Measurements from ENCODE around the gene THBD. TPM values are rescaled to one million over a fixed set of nuclear protein-coding genes. Genes with fewer than 3 reads are reported as not detected.

Gene THBD
- total and polyA plus RNA-seq, 2 experiments from 2014 or later, result 5.9 to 15.6 TPM

- no peaks in the 10 kb centered on the region for H3K9me3 ChIP-seq (ENCODE audit: low read depth)
- TF ChIP-seq EZH2 (IDR thresholded peaks at IDR 0.05; ENCODE audit: insufficient read depth, poor library complexity, severe bottlenecking), result no peak
- TF ChIP-seq EZH2phosphoT487 (IDR thresholded peaks at IDR 0.05; ENCODE audit: insufficient read depth, low read depth), result no peak
- no peaks in the 10 kb centered on the region for H4K20me1 ChIP-seq (ENCODE audit: insufficient read depth)
- no peak overlapping the region for H2AFZ ChIP-seq
- no peaks in the 10 kb centered on the region for H3K27me3 ChIP-seq (replicated peaks; ENCODE audit: insufficient read depth)
- no peaks in the 10 kb centered on the region for H3K79me2 ChIP-seq (ENCODE audit: insufficient read depth)
- H3K9me2 ChIP-seq (ENCODE audit: insufficient read depth), result no peaks in the 10 kb centered on the region
- no peaks in the 10 kb centered on the region for H3F3A ChIP-seq (ENCODE audit: insufficient read depth)
- 46 to 55% methylated on average over 2 of the region's 2 CpGs for WGBS, 2 experiments (ENCODE audit: low coverage in 1 of 2, low lambda C conversion rate in 2 of 2, missing lambda C conversion rate in 2 of 2)
- no peaks in the 10 kb centered on the region for H3K36me3 ChIP-seq (ENCODE audit: low read depth)
- no peak overlapping the region for H3K27ac ChIP-seq
- H3K4me1 ChIP-seq (ENCODE audit: insufficient read depth), result no peaks in the 10 kb centered on the region
- H3K4me3 ChIP-seq, result no peak overlapping the region
- no peak overlapping the region for H3K4me2 ChIP-seq (ENCODE audit: unreplicated experiment)
- in situ Hi-C loops (cut with MboI), result loop anchor here (25.0 kb wide), 1 partner anchor 168 kb away; no protein-coding TSS in a partner anchor
- DNase-seq, result no peak
- H3K9ac ChIP-seq, result no peak overlapping the region
Measured at GRCh38 chr20:23069108-23069507, 19.6 kb upstream of the THBD start.

- no peaks in the 10 kb centered on the region for H4K20me1 ChIP-seq (ENCODE audit: insufficient read depth)
- TF ChIP-seq EZH2 (IDR thresholded peaks at IDR 0.05; ENCODE audit: insufficient read depth, poor library complexity, severe bottlenecking) (no peak), EZH2phosphoT487 (IDR thresholded peaks at IDR 0.05; ENCODE audit: insufficient read depth, low read depth) (no peak)
- H3K79me2 ChIP-seq (ENCODE audit: insufficient read depth), result no peaks in the 10 kb centered on the region
- in situ Hi-C loops (cut with MboI), result loop anchor here (25.0 kb wide), 1 partner anchor 169 kb away; no protein-coding TSS in a partner anchor
- no peak for DNase-seq
- no peak overlapping the region for H3K9ac ChIP-seq
- no peaks in the 10 kb centered on the region for H3F3A ChIP-seq (ENCODE audit: insufficient read depth)
- no peak overlapping the region for H2AFZ ChIP-seq
- H3K4me3 ChIP-seq, result no peak overlapping the region
- H3K27ac ChIP-seq, result no peak overlapping the region
- H3K4me1 ChIP-seq (ENCODE audit: insufficient read depth), result no peaks in the 10 kb centered on the region
- WGBS, 2 experiments (ENCODE audit: low coverage in 1 of 2, low lambda C conversion rate in 2 of 2, missing lambda C conversion rate in 2 of 2), result 92 to 95% methylated on average over 1 of the region's 1 CpG
- no peaks in the 10 kb centered on the region for H3K36me3 ChIP-seq (ENCODE audit: low read depth)
- no peaks in the 10 kb centered on the region for H3K9me3 ChIP-seq (ENCODE audit: low read depth)
- H3K27me3 ChIP-seq (replicated peaks; ENCODE audit: insufficient read depth), result no peaks in the 10 kb centered on the region
- no peak overlapping the region for H3K4me2 ChIP-seq (ENCODE audit: unreplicated experiment)
- H3K9me2 ChIP-seq (ENCODE audit: insufficient read depth), result no peaks in the 10 kb centered on the region
Measured at GRCh38 chr20:23068283-23068682, 18.8 kb upstream of the THBD start.

GRCh38 chr20:23066772-23067171 lies 17.3 kb upstream of the THBD start:
- Histone ChIP-seq H3K27me3 (replicated peaks; ENCODE audit: insufficient read depth) (no peaks in the 10 kb centered on the region), H3K36me3 (ENCODE audit: low read depth) (no peaks in the 10 kb centered on the region), H3K79me2 (ENCODE audit: insufficient read depth) (no peaks in the 10 kb centered on the region), H3K27ac (no peak overlapping the region), H3K4me2 (ENCODE audit: unreplicated experiment) (no peak overlapping the region), H3K4me1 (ENCODE audit: insufficient read depth) (peaks cover 2% of the 10 kb centered on the region), H3F3A (ENCODE audit: insufficient read depth) (peaks cover 2% of the 10 kb centered on the region), H3K9me2 (ENCODE audit: insufficient read depth) (no peaks in the 10 kb centered on the region), H3K4me3 (no peak overlapping the region), H4K20me1 (ENCODE audit: insufficient read depth) (no peaks in the 10 kb centered on the region), H3K9ac (no peak overlapping the region), H2AFZ (no peak overlapping the region), H3K9me3 (ENCODE audit: low read depth) (no peaks in the 10 kb centered on the region)
- no peak for TF ChIP-seq EZH2phosphoT487 (IDR thresholded peaks at IDR 0.05; ENCODE audit: insufficient read depth, low read depth)
- TF ChIP-seq EZH2 (IDR thresholded peaks at IDR 0.05; ENCODE audit: insufficient read depth, poor library complexity, severe bottlenecking), result no peak
- 73% methylated on average over 3 of the region's 3 CpGs for WGBS, 2 experiments (ENCODE audit: low coverage in 1 of 2, low lambda C conversion rate in 2 of 2, missing lambda C conversion rate in 2 of 2)
- no peak for DNase-seq
- in situ Hi-C loops (cut with MboI), result loop anchor here (25.0 kb wide), 1 partner anchor 171 kb away; no protein-coding TSS in a partner anchor

- TF ChIP-seq EZH2 (IDR thresholded peaks at IDR 0.05; ENCODE audit: insufficient read depth, poor library complexity, severe bottlenecking), result no peak
- no peak for TF ChIP-seq EZH2phosphoT487 (IDR thresholded peaks at IDR 0.05; ENCODE audit: insufficient read depth, low read depth)
- no peak overlapping the region for H3K4me3 ChIP-seq
- H3K36me3 ChIP-seq (ENCODE audit: low read depth), result no peaks in the 10 kb centered on the region
- no peak overlapping the region for H2AFZ ChIP-seq
- H3K79me2 ChIP-seq (ENCODE audit: insufficient read depth), result no peaks in the 10 kb centered on the region
- H4K20me1 ChIP-seq (ENCODE audit: insufficient read depth), result no peaks in the 10 kb centered on the region
- H3K9ac ChIP-seq, result no peak overlapping the region
- peaks cover 11% of the 10 kb centered on the region for H3K4me1 ChIP-seq (ENCODE audit: insufficient read depth)
- no peaks in the 10 kb centered on the region for H3K9me2 ChIP-seq (ENCODE audit: insufficient read depth)
- in situ Hi-C loops (cut with MboI), result loop anchor here (25.0 kb wide), 1 partner anchor 172 kb away; no protein-coding TSS in a partner anchor
- DNase-seq, result no peak
- 81 to 84% methylated on average over 9 of the region's 9 CpGs for WGBS, 2 experiments (ENCODE audit: low coverage in 1 of 2, low lambda C conversion rate in 2 of 2, missing lambda C conversion rate in 2 of 2)
- H3K27ac ChIP-seq, result no peak overlapping the region
- no peaks in the 10 kb centered on the region for H3K27me3 ChIP-seq (replicated peaks; ENCODE audit: insufficient read depth)
- H3F3A ChIP-seq (ENCODE audit: insufficient read depth), result peaks cover 15% of the 10 kb centered on the region
- H3K9me3 ChIP-seq (ENCODE audit: low read depth), result no peaks in the 10 kb centered on the region
- no peak overlapping the region for H3K4me2 ChIP-seq (ENCODE audit: unreplicated experiment)
Measured at GRCh38 chr20:23065266-23066201, 16.1 kb upstream of the THBD start.

Measured in GM23248 (cell line).